OCI-LY1 (cell line): Measurements from ENCODE around the gene PDK2.

Experiments used
- H2AFZ ChIP-seq: fragments of 200-600 bp; sonication (generic), shearing (Covaris generic); 2 replicates; pipeline ENCODE4 v1.6.0; 2014; ENCODE audit warnings: antibody characterized with exemption, mild to moderate bottlenecking, low read length
- H3F3A ChIP-seq: fragments of 200-600 bp; sonication (generic), shearing (Covaris generic); 2 replicates; pipeline ENCODE4 v1.6.0; 2014; ENCODE audit warnings: mild to moderate bottlenecking, antibody characterized with exemption, low read length, moderate library complexity; ENCODE audit not compliant: insufficient read depth
- H3K27ac ChIP-seq: fragments of 200-600 bp; sonication (generic); 2 replicates; pipeline ENCODE4 v1.5.1; 2014; ENCODE audit warnings: low read length, mixed run types, mild to moderate bottlenecking, low read depth; ENCODE audit not compliant: poor library complexity, severe bottlenecking
- H3K27me3 ChIP-seq: fragments of 200-600 bp; sonication (generic); 2 replicates; pipeline ENCODE4 v1.6.0; 2014; ENCODE audit warnings: antibody characterized with exemption, mild to moderate bottlenecking, low read length, moderate library complexity; ENCODE audit not compliant: insufficient read depth
- H3K36me3 ChIP-seq: fragments of 200-600 bp; sonication (generic); 2 replicates; pipeline ENCODE4 v1.6.1; 2014; ENCODE audit warnings: mild to moderate bottlenecking, antibody characterized with exemption, low read length, moderate library complexity, mixed read lengths; ENCODE audit not compliant: insufficient read depth
- H3K4me1 ChIP-seq: fragments of 200-600 bp; sonication (generic); 2 replicates; pipeline ENCODE4 v1.5.1; 2014; ENCODE audit warnings: mild to moderate bottlenecking, low read length, moderate library complexity; ENCODE audit not compliant: insufficient read depth, severe bottlenecking
- H3K4me2 ChIP-seq: fragments of 200-600 bp; sonication (generic), shearing (Covaris generic); 2 replicates; pipeline ENCODE4 v1.6.1; 2014; ENCODE audit warnings: low read length
- H3K4me3 ChIP-seq: fragments of 200-600 bp; sonication (generic); 2 replicates; pipeline ENCODE4 v1.5.1; 2014; ENCODE audit warnings: low read length, low read depth, mild to moderate bottlenecking, mixed read lengths; ENCODE audit not compliant: poor library complexity, severe bottlenecking
- H3K79me2 ChIP-seq: fragments of 200-600 bp; shearing (Covaris generic); 2 replicates; pipeline ENCODE4 v1.6.1; 2016; ENCODE audit warnings: mixed run types, low read length, mixed read lengths; ENCODE audit not compliant: insufficient read depth
- H3K9ac ChIP-seq: fragments of 200-600 bp; sonication (generic), shearing (Covaris generic); 2 replicates; pipeline ENCODE4 v1.6.1; 2014; ENCODE audit warnings: mild to moderate bottlenecking, low read length, mixed read lengths
- H3K9me2 ChIP-seq: fragments of 200-600 bp; sonication (generic), shearing (Covaris generic); 2 replicates; pipeline ENCODE4 v1.6.1; 2014; ENCODE audit warnings: low read depth, mild to moderate bottlenecking, low read length, mixed read lengths
- H3K9me3 ChIP-seq: fragments of 200-600 bp; shearing (Covaris generic); 2 replicates; pipeline ENCODE4 v1.6.1; 2014; ENCODE audit warnings: low read length, mixed read lengths
- H4K20me1 ChIP-seq: fragments of 200-600 bp; sonication (generic), shearing (Covaris generic); 2 replicates; pipeline ENCODE4 v1.6.0; 2016; ENCODE audit warnings: mild to moderate bottlenecking, low read length; ENCODE audit not compliant: insufficient read depth
- CTCF ChIP-seq: fragments of 200-600 bp; sonication (generic), shearing (Covaris generic); IDR thresholded peaks from 2 replicates; pipeline ENCODE4 v1.5.1; 2017; ENCODE audit warnings: mild to moderate bottlenecking, antibody characterized with exemption, low read length, moderate library complexity, mixed read lengths
- EZH2 ChIP-seq: fragments of 200-600 bp; sonication (generic), shearing (Covaris generic); IDR thresholded peaks from 2 replicates; pipeline ENCODE4 v1.8.0; 2017; ENCODE audit warnings: borderline replicate concordance, mixed run types, mild to moderate bottlenecking, antibody characterized with exemption, low read length, moderate library complexity, mixed read lengths

Gene PDK2

GRCh38 chr17:50132104-50132794 lies 37.1 kb downstream of the PDK2 start:
- TF ChIP-seq CTCF: no peak
- TF ChIP-seq EZH2: no peak
- Histone ChIP-seq H4K20me1 (no peaks in the 10 kb centered on the region), H2AFZ (no peak overlapping the region), H3K27ac (no peak overlapping the region), H3K27me3 (peaks cover 5% of the 10 kb centered on the region; the same call in 1 of the 2 replicates), H3K36me3 (peaks cover 31% of the 10 kb centered on the region), H3K9me3 (no peaks in the 10 kb centered on the region), H3K9me2 (no peaks in the 10 kb centered on the region), H3K9ac (no peak overlapping the region), H3K4me1 (peaks cover 3% of the 10 kb centered on the region), H3K4me2 (no peak overlapping the region), H3F3A (no peaks in the 10 kb centered on the region), H3K4me3 (no peak overlapping the region), H3K79me2 (no peaks in the 10 kb centered on the region)

- H3K4me1 ChIP-seq: peaks cover 3% of the 10 kb centered on the region
- no peak overlapping the region for H2AFZ ChIP-seq
- H3F3A ChIP-seq: no peaks in the 10 kb centered on the region
- H3K4me2 ChIP-seq: no peak overlapping the region
- H3K9ac ChIP-seq: no peak overlapping the region
- no peak for TF ChIP-seq CTCF
- no peak for TF ChIP-seq EZH2
- H3K4me3 ChIP-seq: no peak overlapping the region
- no peak overlapping the region for H3K27ac ChIP-seq
- peaks cover 5% of the 10 kb centered on the region; the same call in 1 of the 2 replicates for H3K27me3 ChIP-seq
- H3K79me2 ChIP-seq: no peaks in the 10 kb centered on the region
- no peaks in the 10 kb centered on the region for H3K9me2 ChIP-seq
- H3K9me3 ChIP-seq: no peaks in the 10 kb centered on the region
- no peaks in the 10 kb centered on the region for H4K20me1 ChIP-seq
- H3K36me3 ChIP-seq: peaks cover 41% of the 10 kb centered on the region
Measured at GRCh38 chr17:50133028-50133768, 38.0 kb downstream of the PDK2 start.

GRCh38 chr17:50133769-50134099 lies 38.6 kb downstream of the PDK2 start:
- H4K20me1 ChIP-seq: no peaks in the 10 kb centered on the region
- no peak overlapping the region for H3K4me3 ChIP-seq
- H2AFZ ChIP-seq: no peak overlapping the region
- H3K27ac ChIP-seq: no peak overlapping the region
- H3K9ac ChIP-seq: no peak overlapping the region
- peaks cover 46% of the 10 kb centered on the region for H3K36me3 ChIP-seq
- H3K4me2 ChIP-seq: no peak overlapping the region
- H3K4me1 ChIP-seq: peaks cover 3% of the 10 kb centered on the region
- TF ChIP-seq CTCF: no peak
- no peak for TF ChIP-seq EZH2
- no peaks in the 10 kb centered on the region for H3K79me2 ChIP-seq
- H3K9me2 ChIP-seq: no peaks in the 10 kb centered on the region
- H3F3A ChIP-seq: no peaks in the 10 kb centered on the region
- H3K9me3 ChIP-seq: no peaks in the 10 kb centered on the region
- peaks cover under 1% of the 10 kb centered on the region; the same call in 1 of the 2 replicates for H3K27me3 ChIP-seq
